Subcutaneous adipose tissue (tissue), 4 donors: ENCODE measurements around the gene CCDC83. TPM values are rescaled to one million over a fixed set of nuclear protein-coding genes. Genes with fewer than 3 reads are reported as not detected.

Experiments used
- CTCF ChIP-seq: fragments of 450-650 bp; IDR thresholded peaks from one replicate; pipeline ENCODE4 v1.5.1; 2016; ENCODE audit warnings: low read depth, mild to moderate bottlenecking, control low read depth, antibody characterized with exemption, moderate library complexity
- total RNA-seq, 4 donors: library from RNA; depleted of rRNA; stranded (reverse); fragments of >200 nt; gene quantifications; one replicate each; pipeline ENCODE4 v1.1.0, GENCODE V29; 2016

CCDC83 gene
- total RNA-seq, 4 donors from 2014 or later, result not detected

- no peak for TF ChIP-seq CTCF
These were observed 38.2 kb downstream of the CCDC83 start for GRCh38 chr11:85893395-85893794.

DNA sequence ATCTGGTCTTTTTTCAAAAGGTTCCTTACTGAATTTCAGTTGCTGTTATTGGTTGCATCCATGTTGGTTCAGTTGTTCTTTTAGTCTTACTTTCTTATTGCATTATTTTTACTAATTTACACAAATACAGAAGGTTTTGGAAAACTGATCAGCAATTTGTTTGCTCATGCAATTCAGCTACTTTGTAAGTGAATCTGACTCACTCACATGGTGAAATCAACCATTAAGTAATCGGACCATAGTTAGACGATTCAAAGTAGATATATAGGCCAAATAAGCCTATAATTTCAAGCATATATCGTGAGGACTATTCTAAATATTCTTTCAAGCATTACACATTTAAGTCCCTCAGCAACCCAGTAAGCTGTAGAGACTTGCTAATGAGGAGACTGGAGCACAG lies 41.7 kb downstream of the CCDC83 start:
- TF ChIP-seq CTCF, result no peak

DNA sequence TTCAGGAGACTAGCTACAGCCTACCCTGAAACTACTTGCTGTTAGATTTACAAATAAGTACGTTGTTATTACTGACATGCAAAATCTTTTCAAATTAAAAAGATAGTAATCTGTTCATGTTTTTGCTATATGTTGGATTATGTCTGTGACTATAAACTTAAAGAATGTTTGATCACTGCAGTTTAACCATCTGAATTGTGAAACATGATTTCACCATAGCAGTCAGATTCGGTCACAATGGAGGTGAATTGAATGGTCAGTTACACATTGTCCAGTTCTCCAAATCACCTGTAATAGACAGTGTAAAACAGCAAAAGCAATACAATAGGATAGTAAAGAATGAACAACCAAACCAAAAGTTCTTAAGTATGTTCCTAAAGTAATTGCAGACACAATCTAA lies 43.3 kb downstream of the CCDC83 start:
- no peak for TF ChIP-seq CTCF

DNA sequence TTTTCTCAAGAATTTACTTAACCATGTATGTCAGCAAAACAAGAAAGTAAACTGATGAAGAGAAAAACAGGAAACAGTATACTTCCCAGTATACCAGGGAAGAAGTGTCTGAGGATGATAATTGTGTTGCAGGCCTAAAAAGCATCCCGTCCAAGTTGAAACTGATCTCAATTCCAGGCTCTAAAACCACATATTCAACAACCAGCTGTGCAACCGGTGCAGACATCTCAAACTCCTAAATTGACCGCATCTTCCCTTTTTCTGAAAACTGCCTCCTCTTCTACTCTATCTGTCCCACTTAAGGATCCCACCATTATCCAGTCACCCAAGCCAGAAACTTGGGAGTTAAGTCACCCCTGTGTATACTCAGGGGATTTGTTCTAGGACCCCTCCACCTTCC lies 47.2 kb downstream of the CCDC83 start:
- TF ChIP-seq CTCF, result no peak

DNA sequence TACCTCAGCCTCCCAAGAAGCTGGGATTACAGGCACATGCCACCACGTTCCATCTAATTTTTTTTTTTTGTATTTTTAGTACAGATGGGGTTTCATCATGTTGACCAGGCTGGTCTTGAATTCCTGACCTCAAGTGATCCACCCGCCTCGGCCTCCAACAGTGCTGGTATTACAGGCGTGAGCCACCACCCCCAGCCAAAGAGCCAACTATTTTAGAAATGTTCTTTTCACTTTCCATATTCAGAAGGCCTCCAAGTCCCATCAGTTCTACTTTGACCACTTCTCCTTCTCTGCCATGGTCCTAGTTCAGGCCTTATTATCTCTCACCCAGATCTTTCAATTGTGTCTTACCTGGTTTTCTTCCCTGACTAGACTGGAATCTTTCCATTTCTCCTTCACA lies 48.2 kb downstream of the CCDC83 start:
- TF ChIP-seq CTCF, result no peak

DNA sequence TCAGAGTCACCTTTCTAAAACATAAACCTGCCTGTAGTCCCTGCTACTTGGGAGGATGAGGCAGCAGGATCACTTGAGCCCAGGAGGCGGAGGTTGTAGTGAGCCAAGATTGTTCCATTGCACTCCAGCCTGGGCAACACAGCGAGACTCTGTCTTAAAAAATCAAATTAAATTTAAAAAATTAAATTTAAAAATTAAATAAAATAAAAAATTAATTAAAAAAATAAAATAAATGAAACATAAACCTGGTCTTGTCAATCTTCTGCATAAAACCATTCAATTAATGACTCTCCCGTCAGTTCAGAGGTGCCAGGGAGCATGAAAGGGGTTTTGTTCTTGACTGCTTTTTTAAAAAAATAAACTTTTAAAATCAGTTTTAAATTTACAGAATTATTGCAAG lies 48.6 kb downstream of the CCDC83 start:
- no peak for TF ChIP-seq CTCF

- TF ChIP-seq CTCF, result no peak
These were observed 57.2 kb downstream of the CCDC83 start for GRCh38 chr11:85912414-85912813.

DNA sequence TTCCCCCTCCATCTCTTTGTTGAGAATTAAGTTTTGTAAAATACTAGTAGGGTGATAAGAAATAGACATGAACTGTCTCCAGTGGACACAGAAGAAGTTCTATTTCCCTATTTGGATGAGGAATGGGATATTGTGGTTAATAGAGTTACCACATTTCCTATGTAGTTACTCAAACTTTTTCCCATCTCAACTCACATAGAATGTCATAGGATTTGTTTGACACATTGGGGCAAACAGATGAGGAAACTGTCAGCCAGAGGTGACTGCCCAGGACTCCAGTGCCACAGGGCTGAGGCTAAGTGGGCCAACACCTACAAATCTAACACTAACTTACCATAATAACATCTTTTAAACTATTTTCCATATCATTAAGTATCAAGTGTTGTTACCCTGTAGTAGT lies 58.3 kb downstream of the CCDC83 start:
- no peak for TF ChIP-seq CTCF
